ENCODE results near the gene TBKBP1.

Gene TBKBP1

GRCh38 chr17:47692137-47692894 lies 1.6 kb upstream of the TBKBP1 start:
- no peak for TF ChIP-seq CTCF (IDR thresholded peaks at IDR 0.05; ENCODE audit: borderline replicate concordance, control extremely low read depth, extremely low read depth, insufficient read depth, missing control alignments)
- in situ Hi-C loops (cut with MboI; ENCODE audit: low sequenced_read_pairs, unreplicated experiment), result loop anchor here (10.0 kb wide), 1 partner anchor 102 kb away; no protein-coding TSS in a partner anchor
- peak; percentile 18 for DNase-seq (ENCODE audit: low spot score)

DNA sequence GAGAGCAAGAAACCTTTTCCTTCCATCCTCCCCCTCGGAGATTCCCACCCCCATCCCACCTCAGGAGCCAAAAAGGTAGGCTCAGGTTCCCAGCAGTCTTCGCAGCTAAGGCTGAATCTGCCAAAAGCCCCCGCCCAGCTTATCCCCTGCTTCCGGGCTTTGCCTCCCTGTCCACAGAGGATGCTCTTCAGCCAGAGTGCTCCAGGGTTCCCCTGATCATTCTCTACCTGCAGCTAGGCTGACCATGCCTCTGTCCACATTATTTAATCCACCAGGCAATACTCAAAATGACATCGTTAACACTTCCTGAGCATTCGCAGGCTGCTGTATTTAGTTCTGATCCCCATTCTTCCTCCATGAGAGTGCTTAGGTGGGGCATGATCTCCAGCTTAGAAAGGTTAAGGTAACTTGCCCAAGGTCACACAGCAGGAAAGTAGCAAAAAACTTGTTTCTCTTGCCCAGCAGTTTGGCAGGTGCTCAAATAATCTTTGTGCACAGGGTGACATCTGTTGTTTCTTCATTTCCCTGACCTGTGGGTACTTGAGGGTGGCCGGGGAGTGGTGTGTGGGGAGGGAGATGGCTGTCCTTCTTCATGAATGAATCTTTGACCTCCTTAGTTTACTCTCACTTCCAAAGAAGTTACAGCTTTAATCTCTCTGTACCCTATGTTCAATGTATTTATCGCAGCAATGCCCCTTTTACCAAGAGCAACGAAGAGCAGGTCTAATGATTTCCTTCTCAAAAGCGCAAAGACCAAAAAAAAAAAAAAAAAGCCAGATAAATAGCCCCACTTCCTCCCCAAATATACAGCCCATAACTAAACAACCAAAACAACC lies 848 bp upstream of the TBKBP1 start:
- no peak for TF ChIP-seq CTCF (IDR thresholded peaks at IDR 0.05; ENCODE audit: borderline replicate concordance, control extremely low read depth, extremely low read depth, insufficient read depth, missing control alignments)
- peak; percentile 45 for DNase-seq (ENCODE audit: low spot score)
- in situ Hi-C loops (cut with MboI; ENCODE audit: low sequenced_read_pairs, unreplicated experiment), result loop anchor here (10.0 kb wide), 1 partner anchor 102 kb away; no protein-coding TSS in a partner anchor

- in situ Hi-C loops (cut with MboI; ENCODE audit: low sequenced_read_pairs, unreplicated experiment), result loop anchor here (10.0 kb wide), 1 partner anchor 100 kb away; no protein-coding TSS in a partner anchor
- DNase-seq (ENCODE audit: low spot score), result peak; percentile 60
- no peak for TF ChIP-seq CTCF (IDR thresholded peaks at IDR 0.05; ENCODE audit: borderline replicate concordance, control extremely low read depth, extremely low read depth, insufficient read depth, missing control alignments)
These were observed 844 bp downstream of the TBKBP1 start for GRCh38 chr17:47694581-47695428.

DNA sequence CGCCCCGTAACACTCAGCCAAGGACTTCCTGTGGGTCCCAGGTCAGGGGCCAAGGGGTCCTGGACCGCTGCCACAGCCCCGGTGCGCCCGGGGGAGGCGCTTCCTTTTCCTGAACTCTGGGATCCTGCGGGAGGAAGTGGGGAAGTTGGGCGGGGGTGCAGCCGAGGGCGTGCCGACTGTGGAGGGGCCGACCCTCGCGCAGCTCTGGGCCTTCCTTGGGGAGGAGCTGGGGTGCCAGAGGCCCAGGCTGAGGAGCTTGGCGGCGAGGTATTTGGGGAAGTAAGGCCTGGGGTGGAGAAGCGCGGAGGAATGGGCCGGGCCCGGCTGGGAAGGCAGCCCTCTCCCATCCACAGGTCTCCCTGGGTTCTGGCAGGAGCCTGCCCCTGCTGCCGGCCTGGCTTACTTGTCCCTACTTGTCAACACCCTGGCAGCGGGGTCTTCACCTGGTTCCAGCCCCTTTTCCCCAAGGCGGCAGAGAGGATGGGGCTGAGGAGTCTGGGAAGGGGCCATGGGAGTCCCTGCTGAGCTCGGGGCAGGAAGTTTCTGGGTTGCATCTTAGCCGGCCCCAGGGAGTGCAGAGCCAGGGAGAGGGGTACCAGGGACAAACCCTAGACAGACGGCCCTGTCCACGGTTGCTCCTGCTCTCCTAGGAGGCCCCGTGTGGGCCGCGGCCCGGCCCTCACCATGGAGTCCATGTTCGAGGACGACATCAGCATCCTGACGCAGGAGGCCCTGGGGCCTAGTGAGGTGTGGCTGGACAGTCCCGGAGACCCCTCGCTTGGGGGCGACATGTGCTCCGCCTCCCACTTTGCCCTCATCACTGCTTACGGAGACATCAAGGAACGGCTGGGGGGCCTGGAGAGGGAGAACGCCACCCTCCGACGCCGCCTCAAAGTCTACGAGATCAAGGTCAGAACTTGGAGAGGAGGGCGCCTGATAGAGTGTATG lies 1.7 kb downstream of the TBKBP1 start:
- no peak for TF ChIP-seq CTCF (IDR thresholded peaks at IDR 0.05; ENCODE audit: borderline replicate concordance, control extremely low read depth, extremely low read depth, insufficient read depth, missing control alignments)
- DNase-seq (ENCODE audit: low spot score), result peak; percentile 28
- in situ Hi-C loops (cut with MboI; ENCODE audit: low sequenced_read_pairs, unreplicated experiment), result loop anchor here (10.0 kb wide), 1 partner anchor 99 kb away; no protein-coding TSS in a partner anchor

DNA sequence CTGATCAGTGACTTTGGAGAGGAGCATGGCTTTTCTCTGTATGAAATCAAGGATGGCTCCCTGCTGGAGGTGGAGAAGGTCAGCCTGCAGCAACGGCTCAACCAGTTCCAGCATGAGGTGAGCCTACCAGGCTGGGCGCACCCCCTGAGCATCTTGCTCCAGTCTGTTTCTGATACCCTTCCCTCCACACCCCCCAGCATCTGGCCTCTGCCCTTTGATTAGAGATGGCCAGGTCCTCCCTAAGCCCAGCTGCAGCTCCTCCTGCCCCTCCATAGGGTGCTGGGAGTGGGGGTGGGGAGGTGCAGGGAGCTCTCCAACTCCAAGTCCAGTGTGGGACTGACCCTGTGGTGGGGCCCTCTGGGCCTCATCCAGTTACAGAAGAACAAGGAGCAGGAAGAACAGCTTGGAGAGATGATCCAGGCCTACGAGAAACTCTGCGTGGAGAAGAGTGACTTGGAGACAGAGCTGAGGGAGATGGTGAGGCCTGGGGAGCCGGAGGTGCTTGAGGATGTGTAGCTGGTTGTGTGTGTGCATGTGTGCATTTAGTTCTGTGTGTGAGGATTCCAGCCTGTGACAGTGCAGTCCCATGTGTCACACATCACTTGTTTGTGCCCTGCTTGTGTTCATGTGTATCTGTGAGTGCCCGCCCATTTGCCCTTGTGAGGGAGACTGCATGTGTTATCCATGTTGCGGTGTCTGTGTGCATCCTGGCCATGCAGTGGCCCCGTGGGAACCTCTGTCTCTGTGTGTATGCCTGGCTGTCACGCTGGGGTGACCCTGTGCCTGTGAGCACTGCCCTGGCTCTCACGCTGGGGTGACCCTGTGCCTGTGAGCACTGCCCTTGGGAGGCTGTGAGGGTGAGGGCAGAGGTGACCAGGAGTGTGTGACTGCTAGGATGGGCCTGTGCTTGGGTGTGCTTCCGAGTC lies 3.0 kb downstream of the TBKBP1 start:
- no peak for TF ChIP-seq CTCF (IDR thresholded peaks at IDR 0.05; ENCODE audit: borderline replicate concordance, control extremely low read depth, extremely low read depth, insufficient read depth, missing control alignments)
- DNase-seq (ENCODE audit: low spot score), result no peak
- in situ Hi-C loops (cut with MboI; ENCODE audit: low sequenced_read_pairs, unreplicated experiment), result loop anchor here (10.0 kb wide), 1 partner anchor 98 kb away; no protein-coding TSS in a partner anchor

Measured in GM13976 (cell line).